IPS-NIHi7 (cell line): Measurements from ENCODE around the gene SHC3.

Source experiments
- DNase-seq: peaks from one replicate; pipeline ENCODE4 v3.0.0; 2012; ENCODE audit warnings: mixed read lengths; ENCODE audit errors: extremely low spot score

SHC3 gene

DNA sequence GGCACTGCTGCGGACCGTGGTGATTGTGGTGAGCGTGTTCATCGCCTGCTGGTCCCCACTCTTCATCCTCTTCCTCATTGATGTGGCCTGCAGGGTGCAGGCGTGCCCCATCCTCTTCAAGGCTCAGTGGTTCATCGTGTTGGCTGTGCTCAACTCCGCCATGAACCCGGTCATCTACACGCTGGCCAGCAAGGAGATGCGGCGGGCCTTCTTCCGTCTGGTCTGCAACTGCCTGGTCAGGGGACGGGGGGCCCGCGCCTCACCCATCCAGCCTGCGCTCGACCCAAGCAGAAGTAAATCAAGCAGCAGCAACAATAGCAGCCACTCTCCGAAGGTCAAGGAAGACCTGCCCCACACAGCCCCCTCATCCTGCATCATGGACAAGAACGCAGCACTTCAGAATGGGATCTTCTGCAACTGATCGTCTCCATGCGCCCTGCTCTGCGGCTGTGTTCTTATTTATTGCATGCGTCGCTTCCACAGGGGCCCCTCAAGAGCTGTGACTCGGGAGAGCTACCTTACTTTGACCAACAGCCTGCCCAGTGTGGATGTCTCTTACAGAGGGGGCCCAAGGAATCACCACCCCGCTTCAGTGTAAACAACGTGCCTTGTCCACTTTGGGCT lies 176.6 kb downstream of the SHC3 start:
- DNase-seq: no peak

DNA sequence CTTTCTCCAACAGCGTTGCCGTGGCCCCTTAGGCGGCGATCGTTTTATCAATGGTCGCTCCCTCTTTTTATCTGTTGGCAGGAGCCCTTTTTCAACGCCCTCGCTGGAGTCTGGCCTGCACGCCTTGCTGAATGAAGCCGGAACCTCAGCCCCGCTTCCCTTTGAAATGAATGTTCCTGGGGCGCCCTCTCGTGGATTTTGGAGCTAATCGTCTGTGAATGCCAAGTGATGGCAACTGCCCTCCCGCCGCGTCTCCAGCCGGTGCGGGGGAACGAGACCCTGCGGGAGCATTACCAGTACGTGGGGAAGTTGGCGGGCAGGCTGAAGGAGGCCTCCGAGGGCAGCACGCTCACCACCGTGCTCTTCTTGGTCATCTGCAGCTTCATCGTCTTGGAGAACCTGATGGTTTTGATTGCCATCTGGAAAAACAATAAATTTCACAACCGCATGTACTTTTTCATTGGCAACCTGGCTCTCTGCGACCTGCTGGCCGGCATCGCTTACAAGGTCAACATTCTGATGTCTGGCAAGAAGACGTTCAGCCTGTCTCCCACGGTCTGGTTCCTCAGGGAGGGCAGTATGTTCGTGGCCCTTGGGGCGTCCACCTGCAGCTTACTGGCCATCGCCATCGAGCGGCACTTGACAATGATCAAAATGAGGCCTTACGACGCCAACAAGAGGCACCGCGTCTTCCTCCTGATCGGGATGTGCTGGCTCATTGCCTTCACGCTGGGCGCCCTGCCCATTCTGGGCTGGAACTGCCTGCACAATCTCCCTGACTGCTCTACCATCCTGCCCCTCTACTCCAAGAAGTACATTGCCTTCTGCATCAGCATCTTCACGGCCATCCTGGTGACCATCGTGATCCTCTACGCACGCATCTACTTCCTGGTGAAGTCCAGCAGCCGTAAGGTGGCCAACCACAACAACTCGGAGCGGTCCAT lies 177.4 kb downstream of the SHC3 start:
- peak; percentile 82 for DNase-seq

DNA sequence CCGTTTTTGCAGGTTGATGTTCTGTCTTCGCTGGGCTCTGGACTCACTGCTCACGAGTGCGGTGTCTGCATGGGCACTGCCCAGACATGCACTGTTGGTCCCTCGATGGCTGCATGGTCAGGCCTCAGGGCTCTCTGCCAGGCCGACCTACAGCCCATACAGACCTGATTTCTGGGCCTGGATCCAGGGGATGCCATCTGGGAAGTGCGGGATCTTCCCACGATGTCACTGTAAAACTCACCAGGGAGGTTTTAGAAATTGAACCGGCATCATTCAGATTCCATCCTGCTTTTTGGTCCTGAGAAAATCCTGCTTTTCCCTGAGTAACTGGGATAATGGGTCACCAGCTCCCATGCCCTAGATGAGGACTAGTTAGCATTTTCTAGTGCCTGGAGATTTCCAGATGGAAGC lies 178.2 kb downstream of the SHC3 start:
- DNase-seq: no peak

DNA sequence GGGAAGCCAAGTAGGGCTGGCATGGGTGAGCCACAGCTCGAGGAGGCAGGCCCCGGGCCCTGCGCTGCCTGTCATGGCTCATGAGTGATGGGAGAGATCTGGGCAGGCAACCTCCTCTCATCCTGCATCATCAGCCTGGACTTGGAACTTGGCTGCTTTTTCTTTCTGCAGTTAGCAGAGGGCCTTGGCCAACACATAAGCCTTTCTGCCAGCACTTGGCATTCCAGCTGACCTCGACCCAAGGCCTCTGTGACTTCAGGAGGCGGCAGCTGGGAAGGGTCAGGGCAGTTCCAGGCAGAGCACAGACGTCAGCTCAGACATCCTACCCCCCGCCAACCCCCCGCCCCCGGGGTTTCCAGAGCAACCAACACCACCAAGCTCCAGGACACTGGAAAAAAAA lies 179.7 kb downstream of the SHC3 start:
- DNase-seq: no peak

DNA sequence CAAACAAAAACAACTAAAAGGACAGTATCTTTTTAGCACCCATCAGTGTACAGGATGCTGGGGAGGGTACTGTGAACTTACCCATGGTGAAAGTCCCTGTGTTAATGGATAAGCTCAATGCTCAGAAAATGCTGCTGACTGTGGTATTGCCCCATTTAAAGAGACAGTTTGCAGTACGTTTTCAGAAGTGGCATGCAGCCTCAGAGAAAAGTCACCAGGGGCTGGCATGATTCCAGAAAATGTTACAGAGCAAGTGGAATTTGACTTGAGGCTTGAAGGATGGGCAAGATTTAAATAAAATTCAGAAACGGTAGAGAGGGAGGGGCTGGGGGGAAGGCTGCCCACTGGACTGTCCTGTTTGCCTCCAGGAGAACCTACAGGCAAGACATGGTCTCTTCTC lies 180.1 kb downstream of the SHC3 start:
- no peak for DNase-seq

DNA sequence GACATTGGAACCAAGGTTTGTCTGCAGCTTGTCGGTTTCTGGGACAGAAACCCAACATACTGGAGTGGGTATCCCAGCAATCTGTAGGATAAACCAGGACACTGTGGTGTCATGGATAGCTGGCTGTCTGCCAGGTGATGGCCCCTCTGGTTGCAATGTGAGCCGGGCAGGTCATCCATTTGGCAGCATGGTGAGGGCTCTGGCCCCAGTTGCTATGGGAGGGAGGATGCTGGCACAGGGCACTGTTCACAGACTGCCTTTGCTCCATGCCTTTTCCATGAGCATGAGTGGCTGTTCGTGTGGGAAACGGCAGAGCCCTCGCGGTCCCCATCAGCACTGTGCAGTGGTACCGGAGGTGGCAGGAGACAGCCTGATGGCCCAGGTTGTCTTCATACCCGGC lies 181.0 kb downstream of the SHC3 start:
- DNase-seq: no peak

DNA sequence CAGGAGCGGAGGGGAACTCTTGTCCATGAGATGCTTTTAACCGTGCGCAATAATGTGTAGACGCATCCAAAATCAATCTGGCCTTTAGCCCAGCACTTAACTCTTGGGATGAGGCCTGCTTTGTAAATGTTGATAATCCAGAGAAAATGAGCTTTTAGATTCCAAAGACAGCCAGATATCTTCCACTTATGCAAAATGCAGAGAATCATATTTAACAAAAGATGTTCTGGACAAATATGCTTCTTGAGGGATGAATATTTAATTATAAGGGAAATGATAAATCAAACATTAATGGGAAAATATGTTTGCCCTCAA lies 181.7 kb downstream of the SHC3 start:
- DNase-seq: no peak

DNA sequence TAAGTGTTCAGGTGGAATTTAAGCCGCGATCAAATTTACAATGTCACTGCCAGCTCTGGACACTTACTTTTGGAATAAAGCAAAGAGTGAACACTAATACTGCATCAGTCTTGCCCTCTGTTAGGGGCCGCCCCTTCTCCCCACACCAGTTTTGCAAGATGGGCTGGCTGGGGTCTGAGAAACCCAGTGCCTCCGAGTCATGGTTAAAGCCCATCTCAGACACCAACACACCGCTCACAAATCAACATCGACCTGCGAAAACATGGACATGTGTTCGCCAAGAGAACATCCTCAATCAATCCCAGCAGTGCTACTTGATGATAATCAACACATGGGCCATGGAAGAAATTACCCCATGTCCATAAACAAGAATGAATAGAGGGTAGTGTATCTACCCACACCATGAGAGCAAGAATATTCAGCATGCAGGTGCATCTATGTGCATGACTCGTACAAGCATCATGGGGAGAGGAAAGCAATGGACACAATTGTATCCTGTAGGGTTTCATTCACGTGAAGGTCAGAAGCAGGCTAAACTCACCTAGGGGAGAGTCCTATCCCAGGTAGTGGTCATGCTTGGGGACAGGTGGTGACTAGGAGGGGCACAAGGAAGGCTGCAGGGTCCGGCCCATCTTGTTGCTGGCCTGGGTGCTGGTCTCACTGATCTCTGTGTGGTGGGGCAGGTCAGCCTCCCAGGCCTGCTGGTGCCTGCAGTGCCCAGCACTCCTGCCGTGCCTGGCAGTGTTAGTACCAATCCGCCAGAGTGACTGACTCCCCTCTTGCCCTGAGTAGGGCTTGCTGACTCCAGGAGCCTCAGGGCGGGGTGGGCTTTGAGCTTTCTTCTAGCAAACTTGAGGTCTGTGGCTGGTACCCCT lies 182.3 kb downstream of the SHC3 start:
- DNase-seq: no peak

DNA sequence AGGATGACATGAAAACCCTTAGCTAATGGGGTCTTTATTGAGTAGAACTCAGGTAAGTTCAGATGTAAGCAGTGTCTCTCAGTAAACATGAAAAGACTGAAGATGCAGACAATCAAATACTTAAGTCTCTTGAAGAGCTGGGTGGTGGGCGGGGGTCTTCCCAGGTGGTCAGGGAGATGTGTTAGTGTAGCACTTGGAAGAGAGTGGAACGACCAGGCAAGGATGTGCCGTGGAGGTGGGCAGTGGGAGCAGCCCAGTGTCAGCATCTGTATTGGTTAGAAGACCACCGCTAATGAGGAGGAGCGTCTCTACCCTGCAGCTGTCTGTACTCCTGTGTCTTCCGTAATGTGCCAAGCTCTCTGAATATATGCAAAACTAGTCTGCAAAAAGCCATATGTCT lies 183.0 kb downstream of the SHC3 start:
- no peak for DNase-seq

DNA sequence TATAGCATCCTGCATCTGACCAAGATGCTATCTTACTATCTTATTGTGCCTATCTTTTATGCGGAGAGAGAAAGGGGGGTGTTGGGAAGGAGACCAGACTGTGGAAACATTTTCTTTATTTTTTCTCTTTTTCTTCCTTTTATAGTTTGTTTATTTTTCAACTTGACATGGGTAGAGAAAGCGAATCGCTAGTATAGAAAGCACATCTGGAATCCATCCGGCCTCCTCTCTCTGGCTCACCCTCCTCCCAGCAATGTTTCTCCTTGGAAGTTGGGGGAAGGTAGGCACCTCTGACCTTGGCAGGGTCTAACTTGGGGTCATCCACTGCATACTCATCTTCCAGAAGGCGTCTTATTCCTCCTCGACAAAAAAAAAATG lies 183.4 kb downstream of the SHC3 start:
- no peak for DNase-seq

DNA sequence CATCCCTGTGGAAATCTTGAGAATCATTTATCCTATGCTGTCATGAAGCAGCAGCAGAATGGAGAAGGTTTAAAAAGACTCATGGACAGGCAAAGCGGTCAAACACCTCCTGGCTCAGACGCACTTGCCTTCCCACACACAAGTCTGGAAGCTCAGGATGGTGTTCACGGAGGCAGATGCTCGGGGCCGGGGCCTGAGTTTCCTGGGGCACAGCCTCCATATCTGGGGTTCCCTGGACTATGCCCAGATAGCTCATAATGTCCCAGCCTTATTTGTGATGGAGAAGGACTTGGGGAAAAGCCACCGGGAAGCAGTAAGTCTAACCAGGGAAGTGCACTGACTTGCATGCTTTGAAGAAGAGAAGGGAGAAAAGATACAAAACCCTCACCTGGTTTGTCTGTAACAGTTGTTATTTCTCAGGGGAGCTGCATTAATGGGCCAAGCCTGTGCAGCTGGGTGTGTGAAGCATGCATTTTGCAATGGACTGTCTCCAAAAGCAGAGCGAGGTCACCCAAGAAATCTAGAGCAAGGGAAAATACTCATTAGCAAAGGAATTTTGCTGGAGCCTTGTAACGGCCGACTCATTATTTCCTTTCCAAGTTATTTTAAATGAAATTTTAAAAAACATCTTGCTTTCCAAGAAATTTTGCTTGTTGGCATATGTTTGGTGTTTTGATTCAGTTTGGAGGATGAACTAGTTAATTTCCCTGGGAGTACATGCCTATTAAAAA lies 184.0 kb downstream of the SHC3 start:
- DNase-seq: no peak

DNA sequence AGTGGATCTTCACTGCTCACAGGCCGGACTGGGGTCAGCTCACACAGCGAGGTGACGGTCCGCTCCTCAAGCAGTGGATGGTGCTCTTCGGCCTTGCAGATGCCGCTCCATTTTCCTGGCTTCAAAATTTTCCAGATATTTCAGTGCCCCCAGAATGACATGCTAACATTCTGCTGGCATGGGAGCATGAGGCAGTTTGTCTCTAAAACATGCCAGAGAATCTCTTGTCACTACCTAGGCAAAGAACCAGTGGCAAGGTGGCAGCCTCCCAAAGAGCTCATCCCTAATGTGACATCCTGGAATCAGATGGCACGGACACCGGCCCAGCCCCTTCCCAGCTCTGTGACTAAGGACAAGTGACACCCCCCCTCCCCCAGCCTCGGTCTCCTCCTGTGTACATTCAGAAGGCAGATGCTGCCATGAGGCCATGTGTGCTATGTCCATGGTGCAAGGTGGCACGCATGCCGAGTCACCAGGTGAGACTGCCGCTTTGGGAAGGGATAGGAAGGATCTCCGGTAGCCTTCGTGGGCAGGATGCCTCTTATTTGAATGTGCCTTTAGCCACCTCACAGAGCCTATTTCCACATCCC lies 184.7 kb downstream of the SHC3 start:
- DNase-seq: no peak

DNA sequence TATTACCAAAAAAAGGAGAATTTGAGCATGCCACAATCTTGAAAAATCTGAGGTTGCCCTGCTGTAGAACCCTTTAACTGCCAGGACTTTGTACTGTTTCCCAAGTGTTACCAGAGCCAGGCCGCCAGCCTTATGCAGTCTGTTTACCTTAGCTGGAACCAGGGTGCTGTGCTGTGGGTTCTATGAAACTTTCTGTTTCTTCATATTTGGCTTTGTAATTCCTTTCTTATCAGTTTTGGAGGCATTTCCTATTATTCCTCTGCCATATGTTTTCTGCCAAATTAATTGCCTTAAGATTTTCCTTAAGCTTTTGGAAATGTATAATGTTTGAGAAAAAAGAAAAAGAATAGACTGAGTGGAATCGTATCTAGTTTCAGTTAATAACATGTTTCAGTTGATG lies 185.3 kb downstream of the SHC3 start:
- DNase-seq: no peak

DNA sequence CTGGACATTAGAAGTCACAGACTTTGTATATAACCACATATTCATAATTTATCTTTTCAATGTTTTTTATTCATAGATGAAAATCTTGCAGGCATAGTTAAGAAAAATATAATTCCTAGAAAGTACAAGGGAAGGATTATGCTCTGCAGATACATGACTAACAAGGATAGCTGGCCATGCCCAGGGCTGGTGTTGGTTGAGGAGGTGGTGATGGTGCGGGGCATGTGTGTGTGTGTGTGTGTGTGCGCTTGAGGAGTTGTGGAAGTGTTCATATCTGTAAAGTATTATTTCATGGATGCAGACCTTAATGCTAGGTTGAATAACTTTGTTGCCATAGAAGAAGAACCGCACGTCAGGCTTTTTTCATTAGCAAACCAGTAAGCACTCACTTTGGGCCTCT lies 186.1 kb downstream of the SHC3 start:
- no peak for DNase-seq

DNA sequence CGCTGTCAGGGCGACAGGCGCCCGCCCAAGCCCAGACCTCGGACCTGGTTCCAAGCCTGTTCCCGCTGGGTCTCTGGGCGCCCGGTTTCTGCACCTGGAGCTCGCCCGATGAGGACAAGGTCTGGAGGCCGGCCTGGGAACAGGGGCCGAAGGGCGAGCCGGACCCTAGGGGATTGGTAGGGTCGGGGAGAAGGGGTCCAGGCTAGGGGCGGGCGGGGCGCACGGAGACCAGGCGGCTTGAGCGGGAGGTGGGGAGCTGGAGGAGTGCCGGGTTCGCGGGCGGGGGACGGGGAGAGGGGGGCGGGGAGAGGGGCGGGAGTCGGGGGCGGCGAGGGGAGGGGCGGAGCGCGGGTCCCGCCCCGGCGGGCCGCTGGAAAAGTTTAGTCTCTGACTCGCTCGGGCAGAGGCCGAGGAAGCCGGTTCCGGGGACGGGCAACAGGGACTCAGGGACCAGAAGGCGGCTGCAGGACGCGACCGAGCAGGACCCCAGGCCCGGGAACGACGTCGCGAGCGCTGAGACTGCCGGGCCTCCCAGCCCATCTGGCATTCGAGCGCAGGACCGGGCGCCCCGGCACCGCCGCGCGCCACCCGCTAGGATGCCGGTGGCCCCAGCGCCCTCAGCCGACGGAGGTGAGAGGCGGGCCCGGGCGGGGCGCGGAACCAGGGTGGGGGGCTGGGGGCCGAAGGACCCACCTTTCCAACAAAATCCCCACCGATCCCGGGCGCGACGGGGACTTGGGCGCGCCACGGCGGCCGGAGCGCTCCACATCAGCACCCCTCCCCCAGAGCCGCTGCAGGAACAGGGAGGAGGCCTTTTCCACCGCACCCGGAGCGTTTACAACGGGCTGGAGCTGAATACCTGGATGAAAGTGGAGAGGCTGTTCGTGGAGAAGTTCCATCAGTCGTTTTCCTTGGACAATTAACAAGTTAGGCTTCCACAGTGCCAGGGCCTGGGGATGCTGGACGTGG lies 187.3 kb downstream of the SHC3 start, which contains the start of gene S1PR3:
S1PR3 (plus strand) TSS at position 403 of the 969 bp plus-strand sequence. CDS start 9,733 bp downstream, outside the sequence.
- peak; percentile 92 for DNase-seq

DNA sequence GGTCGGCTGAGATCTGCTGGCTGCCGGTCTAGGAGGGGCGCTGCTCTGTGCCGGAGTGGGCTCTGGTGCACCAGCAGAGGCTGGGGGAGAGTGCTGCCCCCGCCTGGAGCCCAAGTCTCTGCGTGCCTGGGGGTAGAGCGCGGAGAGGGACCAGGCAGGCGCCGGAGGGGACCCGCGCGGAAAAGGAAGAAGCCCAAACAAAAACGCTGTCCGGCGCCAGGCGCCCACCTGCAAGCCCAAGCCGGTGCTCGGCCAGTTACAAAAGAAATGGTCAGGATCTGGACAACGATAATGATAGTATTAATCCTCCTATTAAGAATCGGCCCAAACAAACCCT lies 187.9 kb downstream of the SHC3 start:
- peak; percentile 83 for DNase-seq

DNA sequence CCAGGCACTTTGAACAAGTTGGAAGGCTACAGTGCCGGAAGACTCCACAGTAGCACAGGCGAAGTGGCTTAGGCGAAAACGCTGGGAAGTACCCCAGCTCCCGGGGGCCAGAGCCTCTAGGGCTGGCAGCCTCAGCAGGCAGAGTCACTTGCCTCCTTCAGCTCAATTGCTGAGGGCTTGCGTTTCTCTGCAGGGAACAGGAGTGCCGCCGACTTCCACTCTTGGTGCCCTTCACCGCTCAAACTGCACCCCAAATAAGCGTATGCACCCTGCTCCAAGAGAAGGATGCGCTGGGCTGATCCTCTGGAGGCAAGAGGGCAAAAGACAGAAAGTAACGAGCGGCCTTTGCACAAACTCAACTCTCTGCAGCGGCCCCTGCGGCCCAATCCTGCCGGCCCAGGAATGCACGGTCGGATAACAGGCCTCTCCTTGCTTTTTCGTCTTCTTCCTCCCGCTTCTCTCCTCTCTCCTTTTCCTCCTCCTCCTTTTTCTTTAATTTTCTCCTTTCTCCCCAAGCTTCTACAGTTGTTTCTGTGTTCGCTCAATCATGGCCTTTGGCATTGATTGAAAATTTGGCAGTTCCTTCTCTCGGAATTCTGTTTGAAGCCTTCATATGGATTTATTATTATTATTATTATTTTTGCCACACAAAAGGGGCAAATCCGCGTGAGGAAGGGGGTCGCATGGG lies 188.4 kb downstream of the SHC3 start:
- DNase-seq: peak; percentile 55

DNA sequence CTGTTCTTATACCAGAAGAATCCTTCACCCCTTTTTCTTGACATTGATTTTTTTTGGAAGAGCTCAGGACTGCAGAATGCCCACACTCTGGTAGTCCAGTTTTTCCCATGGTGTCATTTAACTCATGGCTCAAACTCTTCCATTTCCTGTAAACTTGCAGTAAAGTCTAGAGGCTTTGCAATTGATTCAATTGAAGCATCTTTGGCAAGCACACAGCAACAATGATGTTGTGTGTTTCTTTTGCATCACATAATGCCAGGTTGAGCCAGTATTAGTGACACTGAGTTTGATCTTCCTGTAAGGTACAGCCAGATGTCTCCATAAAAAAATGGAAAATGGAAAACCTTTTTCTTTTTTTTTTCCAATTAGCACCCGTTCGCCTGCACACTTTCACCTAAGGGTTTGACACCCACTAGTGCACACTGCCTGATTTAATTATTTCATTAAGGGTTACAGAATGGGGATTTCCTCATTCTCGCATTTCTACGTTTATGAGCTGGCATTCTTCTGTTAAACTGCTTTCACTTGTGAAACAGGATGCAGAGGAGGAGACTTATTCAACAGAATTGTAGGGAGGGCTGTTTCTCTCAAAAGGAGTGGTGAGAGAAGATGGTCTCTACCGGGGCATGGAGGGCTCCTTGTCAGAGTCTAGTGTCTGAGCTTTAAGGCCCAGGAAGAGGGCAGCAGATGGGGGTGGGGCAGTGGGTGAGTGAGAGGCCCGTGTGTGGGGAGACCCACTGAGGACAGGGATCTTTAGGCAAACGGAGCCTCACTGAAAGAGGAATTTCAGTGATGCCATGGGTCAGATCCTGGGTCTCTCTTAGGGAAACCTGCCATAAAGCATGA lies 189.6 kb downstream of the SHC3 start:
- DNase-seq: no peak

DNA sequence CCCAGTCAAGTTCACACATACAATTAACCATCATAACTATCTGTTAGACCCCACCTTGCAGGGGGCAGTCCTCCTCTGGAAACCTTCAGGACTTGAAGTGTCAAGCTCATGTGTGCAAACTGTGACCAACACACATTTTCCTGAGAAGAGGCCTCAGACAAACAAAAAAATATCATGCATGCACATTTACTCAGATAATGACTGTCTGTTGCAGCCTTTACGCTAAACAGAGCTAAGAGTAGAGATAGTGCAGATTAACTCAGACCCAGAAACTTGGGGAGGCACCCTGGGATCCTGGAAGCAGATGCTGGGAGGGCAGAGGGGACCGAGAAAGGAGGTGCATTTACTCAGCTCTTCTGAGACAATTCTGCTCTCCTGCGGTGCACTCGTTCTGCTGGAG lies 191.0 kb downstream of the SHC3 start:
- no peak for DNase-seq
